Caco-2 (cell line): ENCODE results near the gene ADORA1. TPM values are rescaled to one million over a fixed set of nuclear protein-coding genes. Genes with fewer than 3 reads are reported as not detected.
A peak's percentile ranks its signal among the peaks of the same experiment; 100 is the strongest.

ENCODE experiments used
- BruUV-seq: library from RNA; stranded (reverse); fragments of 400-500 nt; replicated peaks from 2 replicates; lab custom pipeline; 2021; lab: Mats Ljungman, UMichigan
- CTCF ChIA-PET: fragments of 300-600 bp; sonication (Branson Sonifier 250); formaldehyde crosslinking; loops from one replicate; lab custom pipeline; 2022; ENCODE audit warnings: antibody characterized with exemption; lab: Charles Lee
- POLR2A ChIA-PET: fragments of 300-600 bp; sonication (Branson Sonifier 250); formaldehyde crosslinking; loops from one replicate; lab custom pipeline; 2022; ENCODE audit warnings: antibody characterized with exemption; lab: Charles Lee
- DNase-seq, 2 experiments: peaks; one replicate each; pipeline versions ENCODE4 v3.0.0 to v3.0.0-alpha.2; 2020 to 2022
- H3K27me3 ChIP-seq: replicated peaks from 2 replicates; pipeline ENCODE4 v1.6.0; 2011; ENCODE audit warnings: low read length; ENCODE audit not compliant: control insufficient read depth, insufficient read depth
- H3K36me3 ChIP-seq: 2 replicates; pipeline ENCODE4 v1.5.1; 2011; ENCODE audit warnings: low read length; ENCODE audit not compliant: control insufficient read depth, insufficient read depth
- H3K4me1 ChIP-seq: fragments of 250-450 bp; sonication (Bioruptor Pico); 2 replicates; pipeline ENCODE4 v1.5.1; 2020; ENCODE audit warnings: mild to moderate bottlenecking
- H3K4me3 ChIP-seq: 2 replicates; pipeline ENCODE4 v1.5.1; 2011; ENCODE audit warnings: low read depth, mild to moderate bottlenecking, control low read depth, low read length
- H3K9me3 ChIP-seq: fragments of 250-450 bp; sonication (Bioruptor Pico); 2 replicates; pipeline ENCODE4 v1.5.1; 2020; ENCODE audit warnings: mild to moderate bottlenecking, moderate library complexity
- H3K27ac Mint-ChIP-seq: one replicate; pipeline ENCODE4 v1.8.0; 2022; ENCODE audit warnings: mixed read lengths; ENCODE audit not compliant: unreplicated experiment
- H3K27me3 Mint-ChIP-seq: one replicate; pipeline ENCODE4 v1.8.0; 2022; ENCODE audit warnings: mixed read lengths; ENCODE audit not compliant: insufficient read depth, unreplicated experiment
- H3K36me3 Mint-ChIP-seq: one replicate; pipeline ENCODE4 v1.8.0; 2022; ENCODE audit warnings: mild to moderate bottlenecking, mixed read lengths; ENCODE audit not compliant: insufficient read depth, unreplicated experiment
- H3K4me1 Mint-ChIP-seq: one replicate; pipeline ENCODE4 v1.8.0; 2022; ENCODE audit warnings: low read depth, mixed read lengths; ENCODE audit not compliant: unreplicated experiment
- H3K4me3 Mint-ChIP-seq: one replicate; pipeline ENCODE4 v1.8.0; 2022; ENCODE audit warnings: mild to moderate bottlenecking, moderate library complexity, mixed read lengths; ENCODE audit not compliant: unreplicated experiment
- H3K9me3 Mint-ChIP-seq: one replicate; pipeline ENCODE4 v1.8.0; 2022; ENCODE audit warnings: mixed read lengths; ENCODE audit not compliant: unreplicated experiment
- CTCF ChIP-seq, 2 experiments: fragments of 200-600 bp in 1 of 2; IDR thresholded peaks; 1 replicate in 1 of 2; 2 replicates in 1 of 2; pipeline versions ENCODE4 v1.5.1 to v1.8.0; 2011 to 2022; ENCODE audit warnings: antibody characterized with exemption in 1 of 2, control low read depth in 1 of 2, inconsistent platforms in 1 of 2, low read depth in 1 of 2, low read length in 1 of 2, mild to moderate bottlenecking in 1 of 2, moderate library complexity in 1 of 2; ENCODE audit not compliant: insufficient read depth in 1 of 2, severe bottlenecking in 1 of 2, unreplicated experiment in 1 of 2
- intact Hi-C: fragments of 100-400 bp; cut with micrococcal nuclease; formaldehyde crosslinking; loops from one replicate; pipeline ENCODE4 v1.10.0; 2022; ENCODE audit not compliant: unreplicated experiment
- total RNA-seq: library from RNA; stranded (reverse); gene quantifications from 2 replicates; pipeline ENCODE4 v1.2.3, GENCODE V29; 2022

Gene ADORA1
- total RNA-seq, 1 experiment from 2014 or later, result 46.0 TPM

GRCh38 chr1:203208181-203208580 lies 80.7 kb downstream of the ADORA1 start:
- Histone ChIP-seq H3K9me3 (no peaks in the 10 kb centered on the region), H3K36me3 (no peaks in the 10 kb centered on the region), H3K4me3 (no peak overlapping the region), H3K27me3 (no peaks in the 10 kb centered on the region), H3K4me1 (peaks cover 79% of the 10 kb centered on the region)
- H3K4me3 Mint-ChIP-seq, result no peak overlapping the region
- H3K9me3 Mint-ChIP-seq, result no peaks in the 10 kb centered on the region
- H3K4me1 Mint-ChIP-seq, result peaks cover 48% of the 10 kb centered on the region
- intact Hi-C loops, result no loop called here
- H3K27ac Mint-ChIP-seq, result no peak overlapping the region
- POLR2A ChIA-PET, result no interaction called here
- DNase-seq, result no peak
- BruUV-seq, result no TSS peak
- no peak for TF ChIP-seq CTCF (IDR thresholded peaks at IDR 0.05; ENCODE audit: insufficient read depth in 1 of 2, low read depth in 1 of 2, low read length in 1 of 2, severe bottlenecking in 1 of 2, unreplicated experiment in 1 of 2)
- CTCF ChIA-PET, result interaction anchor here (0.5 kb wide), 1 partner anchor 157 kb away, joined by 3 read pairs; no protein-coding TSS in a partner anchor
- no peaks in the 10 kb centered on the region for H3K27me3 Mint-ChIP-seq
- H3K36me3 Mint-ChIP-seq, result no peaks in the 10 kb centered on the region

GRCh38 chr1:203210350-203210749 lies 82.8 kb downstream of the ADORA1 start:
- ChIA-PET CTCF (interaction anchor here (0.7 to 1.9 kb wide), 7 partner anchors 21 to 212 kb away, joined by 3 to 7 read pairs (median 5); partner anchors contain the start of gene ADORA1), POLR2A (interaction anchor here (1.1 kb wide), 1 partner anchor 24 kb away, joined by 5 read pairs; the partner anchor contains the start of gene CHI3L1)
- no peak overlapping the region for H3K4me3 ChIP-seq
- Mint-ChIP-seq H3K4me1 (peaks cover 40% of the 10 kb centered on the region), H3K27me3 (no peaks in the 10 kb centered on the region), H3K9me3 (no peaks in the 10 kb centered on the region), H3K36me3 (no peaks in the 10 kb centered on the region), H3K27ac (peak overlapping the region; percentile 69), H3K4me3 (no peak overlapping the region)
- H3K36me3 ChIP-seq, result no peaks in the 10 kb centered on the region
- BruUV-seq, result no TSS peak
- DNase-seq, result no peak
- intact Hi-C loops, result no loop called here
- no peak for TF ChIP-seq CTCF (IDR thresholded peaks at IDR 0.05; ENCODE audit: insufficient read depth in 1 of 2, low read depth in 1 of 2, low read length in 1 of 2, severe bottlenecking in 1 of 2, unreplicated experiment in 1 of 2)
- no peaks in the 10 kb centered on the region for H3K9me3 ChIP-seq
- no peaks in the 10 kb centered on the region for H3K27me3 ChIP-seq
- H3K4me1 ChIP-seq, result peaks cover 69% of the 10 kb centered on the region

- Histone ChIP-seq H3K9me3 (no peaks in the 10 kb centered on the region), H3K36me3 (no peaks in the 10 kb centered on the region), H3K4me1 (peaks cover 69% of the 10 kb centered on the region), H3K27me3 (no peaks in the 10 kb centered on the region), H3K4me3 (no peak overlapping the region)
- Mint-ChIP-seq H3K9me3 (no peaks in the 10 kb centered on the region), H3K27ac (peak overlapping the region; percentile 69), H3K27me3 (no peaks in the 10 kb centered on the region), H3K36me3 (no peaks in the 10 kb centered on the region), H3K4me3 (peak overlapping the region; percentile 3), H3K4me1 (peaks cover 41% of the 10 kb centered on the region)
- POLR2A ChIA-PET, result interaction anchor here (1.1 kb wide), 1 partner anchor 24 kb away, joined by 5 read pairs; the partner anchor contains the start of gene CHI3L1
- BruUV-seq, result no TSS peak
- peak; percentile 78 to 82 for DNase-seq
- CTCF ChIA-PET, result interaction anchor here (0.7 to 1.9 kb wide), 9 partner anchors 22 to 212 kb away, joined by 3 to 7 read pairs (median 3); partner anchors contain the start of gene ADORA1
- TF ChIP-seq CTCF (IDR thresholded peaks at IDR 0.05; ENCODE audit: insufficient read depth in 1 of 2, low read depth in 1 of 2, low read length in 1 of 2, severe bottlenecking in 1 of 2, unreplicated experiment in 1 of 2), result no peak
- intact Hi-C loops, result loop anchor here (1.0 kb wide), 2 partner anchors 23 to 33 kb away; no protein-coding TSS in a partner anchor
Measured at GRCh38 chr1:203210988-203211387, 83.5 kb downstream of the ADORA1 start.
